Suppressor macrophage treated with lipopolysaccharide for 1 hour (primary cell): ENCODE measurements around the gene CST1.

Source experiments
- DNase-seq, 3 donors: peaks; one replicate each; pipeline ENCODE4 v3.0.0-alpha.2; 2020 to 2022

The CST1 gene

DNA sequence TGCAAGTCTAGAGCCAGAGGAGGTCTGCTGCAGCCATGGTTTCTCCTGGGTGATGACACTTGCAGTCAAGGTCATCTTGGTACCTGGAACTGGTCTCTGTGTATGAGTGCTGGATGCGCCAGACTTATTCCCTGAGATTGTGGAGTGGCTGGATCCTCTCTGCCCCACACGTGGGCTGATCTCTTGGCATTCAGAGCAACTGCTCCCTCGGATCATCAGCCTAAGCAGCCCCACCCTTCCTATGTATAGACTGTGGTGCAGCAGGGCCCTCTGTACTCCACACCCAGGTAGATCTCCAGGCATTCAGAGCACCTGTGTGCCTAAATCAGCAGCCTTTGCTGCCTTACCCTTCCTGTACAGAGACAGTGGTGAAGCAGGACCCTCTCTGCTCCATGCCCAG lies 49.8 kb downstream of the CST1 start:
- DNase-seq, result no peak

DNA sequence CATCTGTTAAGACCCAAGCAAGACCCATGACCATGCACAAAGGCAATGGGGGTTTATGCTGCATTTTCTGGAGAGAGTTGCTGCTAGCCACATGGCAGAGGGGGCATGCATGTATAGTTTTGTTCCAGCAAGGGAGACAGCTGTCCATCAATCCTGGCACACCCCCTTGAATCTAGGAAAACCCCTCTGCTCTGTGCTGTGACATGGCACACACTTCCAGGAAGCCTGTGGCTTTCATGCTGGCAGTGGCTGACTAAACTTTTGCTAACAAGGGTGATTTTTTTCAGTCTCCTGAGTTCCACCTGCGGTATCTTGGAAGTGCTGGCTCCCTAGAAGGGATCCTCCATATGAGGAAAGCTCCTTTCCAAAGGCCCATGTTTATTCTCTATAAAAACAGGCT lies 52.8 kb downstream of the CST1 start:
- DNase-seq, result no peak
